ENCODE data around the gene ACP1. TPM values are rescaled to one million over a fixed set of nuclear protein-coding genes. Genes with fewer than 3 reads are reported as not detected.
A peak's percentile ranks its signal among the peaks of the same experiment; 100 is the strongest.

ACP1 gene
- total and polyA plus RNA-seq, 8 donors = 34.9 to 74.2 (median 45.3) TPM

DNA sequence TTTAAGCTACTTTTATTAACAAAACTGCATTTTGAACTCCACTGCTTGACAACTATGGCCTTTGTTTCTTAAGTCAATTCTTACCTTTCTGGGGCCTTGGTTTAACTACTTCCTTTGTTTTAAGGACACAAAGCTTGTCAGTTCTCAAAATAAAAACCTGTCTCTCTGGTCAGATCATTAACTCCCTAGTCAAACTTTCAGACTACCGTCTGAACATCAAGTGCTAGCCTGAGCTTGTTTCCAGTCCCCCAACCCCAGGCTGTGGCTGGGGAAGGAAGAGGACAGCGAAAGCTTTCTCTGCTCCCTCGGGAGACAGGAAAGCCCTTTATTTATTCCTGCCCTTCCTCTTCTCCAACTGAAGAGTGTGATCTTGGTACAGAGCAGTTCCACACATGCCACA, 2.6 kb upstream of the ACP1 start:
- Histone ChIP-seq H3K4me3 (peak overlapping the region in 2 of 4 donors; percentile 23 to 84), H3K9me3 (no peaks in the 10 kb centered on the region), H3K4me1 (peaks cover 11 to 36% (median 29%) of the 10 kb centered on the region in 3 donors), H3K36me3 (no peaks in the 10 kb centered on the region), H3K27me3 (no peaks in the 10 kb centered on the region), H3K27ac (peak overlapping the region; percentile 49 to 99 (median 98))
- no peak for ATAC-seq
- TF ChIP-seq, protein P1, sequence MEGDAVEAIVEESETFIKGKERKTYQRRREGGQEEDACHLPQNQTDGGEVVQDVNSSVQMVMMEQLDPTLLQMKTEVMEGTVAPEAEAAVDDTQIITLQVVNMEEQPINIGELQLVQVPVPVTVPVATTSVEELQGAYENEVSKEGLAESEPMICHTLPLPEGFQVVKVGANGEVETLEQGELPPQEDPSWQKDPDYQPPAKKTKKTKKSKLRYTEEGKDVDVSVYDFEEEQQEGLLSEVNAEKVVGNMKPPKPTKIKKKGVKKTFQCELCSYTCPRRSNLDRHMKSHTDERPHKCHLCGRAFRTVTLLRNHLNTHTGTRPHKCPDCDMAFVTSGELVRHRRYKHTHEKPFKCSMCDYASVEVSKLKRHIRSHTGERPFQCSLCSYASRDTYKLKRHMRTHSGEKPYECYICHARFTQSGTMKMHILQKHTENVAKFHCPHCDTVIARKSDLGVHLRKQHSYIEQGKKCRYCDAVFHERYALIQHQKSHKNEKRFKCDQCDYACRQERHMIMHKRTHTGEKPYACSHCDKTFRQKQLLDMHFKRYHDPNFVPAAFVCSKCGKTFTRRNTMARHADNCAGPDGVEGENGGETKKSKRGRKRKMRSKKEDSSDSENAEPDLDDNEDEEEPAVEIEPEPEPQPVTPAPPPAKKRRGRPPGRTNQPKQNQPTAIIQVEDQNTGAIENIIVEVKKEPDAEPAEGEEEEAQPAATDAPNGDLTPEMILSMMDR (IDR thresholded peaks at IDR 0.05) = no peak
- no peak for DNase-seq
- 19 to 32% methylated on average over 3 of the region's 3 CpGs for WGBS, 2 donors
- intact Hi-C loops (cut with DNase I) = no loop called here
- FAIRE-seq = no peak

DNA sequence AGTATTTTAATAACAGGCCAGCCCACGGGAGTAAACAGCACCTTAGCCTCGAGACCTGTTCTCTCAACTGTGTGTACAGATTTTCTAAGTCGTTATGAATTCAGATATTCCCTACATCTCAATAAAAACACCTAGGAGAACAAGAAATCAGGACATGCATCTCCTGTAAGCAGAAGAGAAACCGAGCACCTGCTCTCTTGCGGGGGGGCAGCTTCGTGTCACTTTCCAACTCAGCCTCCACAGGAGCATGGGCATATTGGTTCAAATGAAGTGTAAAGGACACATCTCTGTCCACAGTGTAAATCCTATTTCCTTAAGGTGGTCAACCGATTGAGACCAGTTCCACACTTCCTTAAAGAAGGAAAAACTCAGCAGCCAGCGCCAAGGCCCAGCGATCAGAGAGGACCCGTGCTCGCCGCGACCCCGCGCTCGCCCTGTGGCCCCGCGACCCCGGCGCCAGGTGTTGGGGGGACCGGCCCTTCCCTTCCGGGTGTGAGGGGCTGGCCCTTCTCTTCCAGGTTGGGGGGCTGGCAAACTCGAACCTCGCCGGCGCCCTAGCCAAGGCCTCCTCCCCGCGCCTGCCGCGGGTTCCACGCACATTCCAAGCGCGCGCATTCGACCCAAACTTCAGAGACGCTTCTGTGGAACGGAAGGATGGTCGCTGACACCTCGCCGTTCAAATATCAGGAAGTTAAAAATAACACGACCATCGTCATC, 1.6 kb upstream of the ACP1 start:
- FAIRE-seq = no peak
- TF ChIP-seq, protein P1 (IDR thresholded peaks at IDR 0.05) = no peak
- ATAC-seq = peak in 2 of 4 donors; percentile 9 to 17
- Histone ChIP-seq H3K27me3 (no peaks in the 10 kb centered on the region), H3K27ac (peak overlapping the region; percentile 97 to 99 (median 98)), H3K4me1 (peaks cover 11 to 40% (median 29%) of the 10 kb centered on the region in 3 donors), H3K36me3 (no peaks in the 10 kb centered on the region), H3K4me3 (peak overlapping the region; percentile 59 to 84 (median 77)), H3K9me3 (no peaks in the 10 kb centered on the region)
- peak in 4 of 6 donors; percentile 30 to 64 (median 48) for DNase-seq
- intact Hi-C loops (cut with DNase I) = no loop called here
- 6 to 7% methylated on average over 42 of the region's 42 CpGs for WGBS, 2 donors

DNA sequence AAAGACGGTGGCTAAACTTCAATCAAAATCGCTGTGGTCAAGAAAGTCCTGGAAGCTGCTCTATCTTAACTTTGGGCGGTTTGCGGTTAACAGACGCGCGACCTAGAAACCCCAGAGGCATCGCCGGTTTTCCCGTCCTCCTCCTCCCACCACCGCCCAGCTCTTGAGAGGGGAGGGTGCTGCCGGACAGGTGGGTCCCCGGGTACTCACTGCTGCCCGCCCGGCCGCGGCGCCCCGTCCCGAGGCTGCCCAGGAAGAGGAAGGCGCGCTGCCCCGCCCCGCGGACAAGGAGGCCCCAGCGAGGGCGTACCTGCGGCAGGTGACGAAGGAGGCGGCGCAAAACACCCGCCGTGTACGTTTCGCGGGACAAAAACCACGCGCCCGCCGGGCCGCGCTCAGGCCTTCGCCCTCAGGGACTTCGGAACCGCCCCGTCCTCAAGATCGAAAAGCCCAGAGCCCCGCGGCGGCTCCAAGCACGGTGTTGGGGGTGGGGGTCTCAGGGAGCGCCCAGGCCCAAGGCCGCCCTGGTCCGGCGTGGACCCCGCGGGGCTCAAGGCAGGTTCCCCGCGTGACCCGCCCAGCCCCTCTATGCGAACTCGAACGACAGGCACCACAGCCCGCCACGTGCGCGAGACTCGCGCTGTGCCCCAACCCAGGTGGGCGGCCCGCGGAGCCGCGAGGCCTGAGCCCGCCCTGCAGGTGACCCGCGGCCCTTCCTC, 814 bp upstream of the ACP1 start, which contains the start of gene SH3YL1:
Gene SH3YL1 (minus strand): TSS at position 259 of the 719 bp plus-strand sequence. CDS start 48 bp downstream, at position 211.
- WGBS, 2 donors = 0 to 1% methylated on average over 58 to 77 of the region's 77 CpGs
- peak within 1 kb of the TSS; percentile 97 to 99 (median 98) for H3K27ac ChIP-seq

DNA sequence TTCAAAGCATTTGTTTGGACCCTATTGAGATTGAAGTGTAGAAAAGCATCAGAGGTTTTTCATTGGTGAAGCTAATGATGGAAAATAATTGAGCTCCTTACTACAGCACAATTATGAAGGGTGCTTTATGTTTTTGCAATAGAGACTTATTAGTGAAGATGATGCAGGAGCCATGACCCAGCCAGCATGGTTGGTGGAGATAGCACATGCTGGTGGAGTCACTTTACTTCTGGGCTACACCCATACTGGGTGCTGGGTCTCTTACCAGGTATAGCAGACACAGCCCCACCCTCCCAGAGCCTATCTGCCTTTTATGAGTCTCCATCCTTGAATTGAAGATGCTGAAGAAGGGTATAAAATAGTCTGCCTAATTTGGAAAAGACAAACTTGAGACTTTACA, 3.6 kb downstream of the ACP1 start:
- intact Hi-C loops (cut with DNase I) = no loop called here
- ATAC-seq = no peak
- TF ChIP-seq, protein P1 (IDR thresholded peaks at IDR 0.05) = no peak
- Histone ChIP-seq H3K27me3 (no peaks in the 10 kb centered on the region), H3K27ac (no peak overlapping the region), H3K36me3 (peaks cover 0 to 12% (median 0%) of the 10 kb centered on the region in 3 donors), H3K4me3 (no peak overlapping the region), H3K4me1 (peaks cover 6 to 24% (median 13%) of the 10 kb centered on the region in 3 donors), H3K9me3 (no peaks in the 10 kb centered on the region)
- FAIRE-seq = no peak
- no peak for DNase-seq

More for the DNA sequence above, 814 bp upstream of the ACP1 start, which contains the start of gene SH3YL1:
- DNase-seq (peak; percentile 81 to 94 (median 86)), FAIRE-seq (no peak), ATAC-seq (peak; percentile 78 to 85 (median 82))
- Histone ChIP-seq H3K4me3 (peak within 1 kb of the TSS; percentile 59 to 94 (median 82)), H3K36me3 (no peaks in the 10 kb centered on the region), H3K27me3 (no peaks in the 10 kb centered on the region), H3K9me3 (no peaks in the 10 kb centered on the region), H3K4me1 (peaks cover 11 to 44% (median 29%) of the 10 kb centered on the region in 3 donors)
- TF ChIP-seq, protein P1 (IDR thresholded peaks at IDR 0.05) = no peak
- intact Hi-C loops (cut with DNase I) = no loop called here
